Thyroid gland (tissue), 4 donors: Measurements from ENCODE around the gene PCDHGA1. TPM values are rescaled to one million over a fixed set of nuclear protein-coding genes. Genes with fewer than 3 reads are reported as not detected.

ENCODE experiments used
- DNase-seq, 2 donors: peaks; one replicate each; pipeline ENCODE4 v3.0.0-alpha.2; 2019
- H3K27ac ChIP-seq, 3 donors: fragments of 200-600 bp; sonication (generic); 1 replicate in 2 of 3; 2 replicates in 1 of 3; pipeline ENCODE4 v1.5.1; 2016 to 2019; ENCODE audit warnings: mild to moderate bottlenecking in 1 of 3, moderate library complexity in 1 of 3
- H3K27me3 ChIP-seq: fragments of 200-600 bp; sonication (generic); one replicate; pipeline ENCODE4 v1.5.1; 2019
- H3K36me3 ChIP-seq, 2 donors: fragments of 200-600 bp; sonication (generic); one replicate each; pipeline ENCODE4 v1.5.1; 2016 to 2019
- H3K4me1 ChIP-seq, 2 donors: fragments of 200-600 bp; sonication (generic); one replicate each; pipeline ENCODE4 v1.5.1; 2017 to 2019
- H3K4me3 ChIP-seq, 3 donors: fragments of 200-600 bp; sonication (generic); replicated peaks in 1 of 3; 1 replicate in 2 of 3; 2 replicates in 1 of 3; pipeline ENCODE4 v1.5.1; 2016; ENCODE audit warnings: mild to moderate bottlenecking in 1 of 3
- H3K9me3 ChIP-seq: fragments of 200-600 bp; sonication (generic); one replicate; pipeline ENCODE4 v1.5.1; 2017
- CTCF ChIP-seq, 6 experiments: fragments of 200-600 bp in 3 of 6; fragments of 450-650 bp in 3 of 6; sonication (generic) in 3 of 6; IDR thresholded peaks; one replicate each; pipeline ENCODE4 v1.5.1; 2016 to 2019; ENCODE audit warnings: antibody characterized with exemption in 6 of 6, mild to moderate bottlenecking in 2 of 6, inconsistent platforms in 1 of 6, moderate library complexity in 1 of 6
- POLR2A ChIP-seq, 2 donors: fragments of 450-650 bp; IDR thresholded peaks; one replicate each; pipeline ENCODE4 v1.6.1; 2017; ENCODE audit warnings: antibody characterized with exemption in 2 of 2, mild to moderate bottlenecking in 2 of 2, moderate library complexity in 1 of 2
- WGBS, 2 donors: methylation state at CpG; one replicate each; pipeline ENCODE4 v1.1.5; 2017; 5-methylcytosine and 5-hydroxymethylcytosine counted together
- intact Hi-C: fragments of 100-400 bp; cut with DNase I; formaldehyde crosslinking; loops from one replicate; pipeline ENCODE4 v1.15.1; 2023
- total RNA-seq, 4 donors: library from RNA; depleted of rRNA; stranded (reverse); fragments of >200 nt; gene quantifications; one replicate each; pipeline ENCODE4 v1.2.3, GENCODE V29; 2016

The PCDHGA1 gene
- total RNA-seq, 4 donors from 2014 or later = 0.40 to 1.3 (median 0.87) TPM

- DNase-seq = peak; percentile 46 to 65
- no peaks in the 10 kb centered on the region for H3K36me3 ChIP-seq
- TF ChIP-seq POLR2A (IDR thresholded peaks at IDR 0.05) (no peak), CTCF (IDR thresholded peaks at IDR 0.05) (peak in 3 of 6 experiments; percentile 9 to 40 (median 34))
- H3K4me3 ChIP-seq = peak within 1 kb of the TSS in 1 of 3 donors; percentile 23
- H3K9me3 ChIP-seq = no peaks in the 10 kb centered on the region
- H3K4me1 ChIP-seq = no peaks in the 10 kb centered on the region
- intact Hi-C loops = no loop called here
- H3K27me3 ChIP-seq = no peaks in the 10 kb centered on the region
- no peak within 1 kb of the TSS for H3K27ac ChIP-seq
- WGBS, 2 donors = 18 to 27% methylated on average over 29 of the region's 29 CpGs
These were observed 19.8 kb downstream of the PCDHGA1 start, which contains the start of gene PCDHGB1 for GRCh38 chr5:141349917-141350619. PCDHGB1 (plus strand) TSS chr5:141350099; CDS start chr5:141350261, 162 bp downstream.

GRCh38 chr5:141351591-141351990 is 21.3 kb downstream of the PCDHGA1 start:
- 16 to 54% methylated on average over 3 to 5 of the region's 36 CpGs for WGBS, 2 donors
- DNase-seq = no peak
- no peak overlapping the region for H3K4me3 ChIP-seq
- no peaks in the 10 kb centered on the region for H3K9me3 ChIP-seq
- H3K36me3 ChIP-seq = no peaks in the 10 kb centered on the region
- intact Hi-C loops = no loop called here
- no peak overlapping the region for H3K27ac ChIP-seq
- no peaks in the 10 kb centered on the region for H3K27me3 ChIP-seq
- TF ChIP-seq CTCF (IDR thresholded peaks at IDR 0.05) = no peak
- TF ChIP-seq POLR2A (IDR thresholded peaks at IDR 0.05) = no peak
- H3K4me1 ChIP-seq = no peaks in the 10 kb centered on the region

GRCh38 chr5:141354900-141355469 is 24.7 kb downstream of the PCDHGA1 start, which contains the start of gene PCDHGA4:
PCDHGA4 (plus strand) TSS chr5:141355021; CDS start chr5:141355108, 87 bp downstream.
- Histone ChIP-seq H3K9me3 (peaks cover 4% of the 10 kb centered on the region), H3K27ac (no peak within 1 kb of the TSS), H3K4me1 (no peaks in the 10 kb centered on the region), H3K36me3 (no peaks in the 10 kb centered on the region), H3K27me3 (no peaks in the 10 kb centered on the region), H3K4me3 (peak within 1 kb of the TSS in 2 of 3 donors; percentile 8 to 13)
- TF ChIP-seq CTCF (IDR thresholded peaks at IDR 0.05) (peak in 5 of 6 experiments; percentile 9 to 30 (median 18)), POLR2A (IDR thresholded peaks at IDR 0.05) (no peak)
- 14 to 17% methylated on average over 21 to 29 of the region's 29 CpGs for WGBS, 2 donors
- intact Hi-C loops = no loop called here
- DNase-seq = no peak

- WGBS, 2 donors = 48 to 62% methylated on average over 24 of the region's 24 CpGs
- Histone ChIP-seq H3K36me3 (no peaks in the 10 kb centered on the region), H3K4me3 (no peak overlapping the region), H3K4me1 (no peaks in the 10 kb centered on the region), H3K27me3 (no peaks in the 10 kb centered on the region), H3K27ac (no peak overlapping the region), H3K9me3 (peaks cover 4% of the 10 kb centered on the region)
- no peak for DNase-seq
- intact Hi-C loops = no loop called here
- no peak for TF ChIP-seq CTCF (IDR thresholded peaks at IDR 0.05)
These were observed 25.3 kb downstream of the PCDHGA1 start for GRCh38 chr5:141355641-141356040.

GRCh38 chr5:141356133-141356532 is 25.8 kb downstream of the PCDHGA1 start:
- TF ChIP-seq POLR2A (IDR thresholded peaks at IDR 0.05) = no peak
- no peak for TF ChIP-seq CTCF (IDR thresholded peaks at IDR 0.05)
- Histone ChIP-seq H3K4me1 (no peaks in the 10 kb centered on the region), H3K27ac (no peak overlapping the region), H3K9me3 (peaks cover 4% of the 10 kb centered on the region), H3K4me3 (no peak overlapping the region), H3K36me3 (no peaks in the 10 kb centered on the region), H3K27me3 (no peaks in the 10 kb centered on the region)
- WGBS, 2 donors = 75 to 76% methylated on average over 5 of the region's 5 CpGs
- intact Hi-C loops = no loop called here
- no peak for DNase-seq
